ENCODE measurements around the gene PACS1. TPM values are rescaled to one million over a fixed set of nuclear protein-coding genes. Genes with fewer than 3 reads are reported as not detected.

Gene PACS1
- polyA plus RNA-seq, 1 donor (not counting 4 experiments of a cell fraction or from before 2014, with no cell fraction given): 14.9 TPM

DNA sequence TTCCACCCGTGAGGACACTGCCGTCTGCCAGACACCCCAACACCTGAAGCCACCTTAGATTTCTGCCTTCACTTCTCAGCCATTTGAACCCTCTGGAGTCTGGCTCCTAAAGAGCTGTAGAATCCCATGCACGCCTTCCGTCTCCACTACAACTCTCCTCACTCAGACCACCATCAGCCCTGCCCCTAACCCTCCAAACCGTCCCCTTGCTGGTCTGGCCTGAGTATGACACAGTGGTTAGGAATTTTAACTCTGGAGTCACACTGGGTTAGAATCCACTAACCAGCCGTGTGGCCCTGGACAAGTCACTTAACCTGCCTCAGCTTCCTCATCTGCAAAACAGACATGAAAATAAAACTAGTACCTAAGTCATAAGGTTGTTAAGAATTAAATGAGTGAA lies 210.9 kb downstream of the PACS1 start:
- FAIRE-seq (no peak), DNase-seq (ENCODE audit: low read depth, low spot score) (no peak)
- Histone ChIP-seq H3K9ac (ENCODE audit: control insufficient read depth, extremely low read depth, insufficient read depth, low read length) (no peak overlapping the region), H4K20me1 (ENCODE audit: control insufficient read depth, extremely low read depth, insufficient read depth, low read length) (peaks cover 10% of the 10 kb centered on the region), H3K27ac (ENCODE audit: control insufficient read depth, insufficient read depth, low read length) (no peak overlapping the region), H3K4me3 (ENCODE audit: control insufficient read depth in 2 of 3, extremely low read depth in 1 of 3, insufficient read depth in 2 of 3, low read depth in 1 of 3, low read length in 3 of 3) (no peak overlapping the region), H3K4me2 (ENCODE audit: control insufficient read depth, extremely low read depth, insufficient read depth, low read depth, low read length) (no peak overlapping the region), H3K9me1 (ENCODE audit: control insufficient read depth, extremely low read depth, insufficient read depth, low read length) (no peaks in the 10 kb centered on the region), H3K36me3 (ENCODE audit: control insufficient read depth in 2 of 2, extremely low read depth in 1 of 2, insufficient read depth in 2 of 2, low read length in 2 of 2) (peaks cover 4 to 14% of the 10 kb centered on the region in 2 experiments), H3K4me1 (ENCODE audit: control insufficient read depth, extremely low read depth, insufficient read depth, low read length) (no peaks in the 10 kb centered on the region), H3K79me2 (ENCODE audit: control insufficient read depth, insufficient read depth, low read length) (peaks cover 6% of the 10 kb centered on the region), H3K27me3 (ENCODE audit: control insufficient read depth, extremely low read depth, insufficient read depth, low read length) (no peaks in the 10 kb centered on the region), H2AFZ (ENCODE audit: control insufficient read depth, low read length) (no peak overlapping the region), H3K9me3 (ENCODE audit: control insufficient read depth, low read depth, low read length) (no peaks in the 10 kb centered on the region)
- dilution Hi-C loops (cut with MboI; ENCODE audit: extremely low pct_ligation_motif_present, low sequenced_read_pairs): no loop called here
- TF ChIP-seq, protein P1, sequence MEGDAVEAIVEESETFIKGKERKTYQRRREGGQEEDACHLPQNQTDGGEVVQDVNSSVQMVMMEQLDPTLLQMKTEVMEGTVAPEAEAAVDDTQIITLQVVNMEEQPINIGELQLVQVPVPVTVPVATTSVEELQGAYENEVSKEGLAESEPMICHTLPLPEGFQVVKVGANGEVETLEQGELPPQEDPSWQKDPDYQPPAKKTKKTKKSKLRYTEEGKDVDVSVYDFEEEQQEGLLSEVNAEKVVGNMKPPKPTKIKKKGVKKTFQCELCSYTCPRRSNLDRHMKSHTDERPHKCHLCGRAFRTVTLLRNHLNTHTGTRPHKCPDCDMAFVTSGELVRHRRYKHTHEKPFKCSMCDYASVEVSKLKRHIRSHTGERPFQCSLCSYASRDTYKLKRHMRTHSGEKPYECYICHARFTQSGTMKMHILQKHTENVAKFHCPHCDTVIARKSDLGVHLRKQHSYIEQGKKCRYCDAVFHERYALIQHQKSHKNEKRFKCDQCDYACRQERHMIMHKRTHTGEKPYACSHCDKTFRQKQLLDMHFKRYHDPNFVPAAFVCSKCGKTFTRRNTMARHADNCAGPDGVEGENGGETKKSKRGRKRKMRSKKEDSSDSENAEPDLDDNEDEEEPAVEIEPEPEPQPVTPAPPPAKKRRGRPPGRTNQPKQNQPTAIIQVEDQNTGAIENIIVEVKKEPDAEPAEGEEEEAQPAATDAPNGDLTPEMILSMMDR (optimal IDR thresholded peaks at IDR 0.05 in 1 of 3, IDR thresholded peaks at IDR 0.05 in 1 of 3, conservative IDR thresholded peaks at IDR 0.05 in 1 of 3; ENCODE audit: extremely low read depth in 1 of 3, insufficient read depth in 2 of 3, low read length in 3 of 3): no peak

DNA sequence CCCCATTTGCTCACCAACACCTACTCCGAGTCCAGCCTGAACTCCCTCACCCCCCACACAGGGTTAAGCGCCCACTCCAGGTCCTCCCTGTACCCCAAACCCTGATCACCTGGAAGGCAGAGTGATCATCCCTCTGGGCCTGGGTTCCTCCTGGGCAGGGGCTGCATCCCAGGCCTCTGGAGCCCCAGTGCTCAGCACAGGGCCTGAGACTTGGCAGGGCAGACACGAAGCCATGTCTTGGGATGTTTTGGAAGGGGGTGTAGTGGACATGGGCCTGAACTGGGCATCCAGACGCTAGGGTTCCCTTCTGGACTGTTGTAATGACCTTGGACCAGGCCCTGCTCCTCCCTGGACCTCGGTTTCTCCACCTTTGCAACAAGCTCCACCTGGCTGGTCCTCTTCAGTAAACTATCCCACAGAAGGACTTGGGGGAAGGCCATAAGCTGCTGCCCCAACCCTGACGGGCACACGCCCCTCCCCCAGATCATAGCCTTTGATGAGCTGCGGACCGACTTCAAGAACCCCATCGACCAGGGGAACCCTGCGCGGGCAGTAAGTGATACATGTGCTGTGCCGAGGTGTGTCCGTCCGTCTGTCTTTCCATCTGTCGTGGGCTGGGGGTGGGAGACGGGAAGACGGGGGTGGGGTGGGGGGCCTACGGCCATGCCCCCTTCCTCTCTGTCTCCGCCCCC lies 211.8 kb downstream of the PACS1 start:
- FAIRE-seq: no peak
- Histone ChIP-seq H3K9me3 (ENCODE audit: control insufficient read depth, low read depth, low read length) (no peaks in the 10 kb centered on the region), H3K4me3 (ENCODE audit: control insufficient read depth in 2 of 3, extremely low read depth in 1 of 3, insufficient read depth in 2 of 3, low read depth in 1 of 3, low read length in 3 of 3) (no peak overlapping the region), H3K4me2 (ENCODE audit: control insufficient read depth, extremely low read depth, insufficient read depth, low read depth, low read length) (no peak overlapping the region), H3K9me1 (ENCODE audit: control insufficient read depth, extremely low read depth, insufficient read depth, low read length) (no peaks in the 10 kb centered on the region), H4K20me1 (ENCODE audit: control insufficient read depth, extremely low read depth, insufficient read depth, low read length) (peaks cover 10% of the 10 kb centered on the region), H3K36me3 (ENCODE audit: control insufficient read depth in 2 of 2, extremely low read depth in 1 of 2, insufficient read depth in 2 of 2, low read length in 2 of 2) (peaks cover 4 to 13% of the 10 kb centered on the region in 2 experiments), H3K27me3 (ENCODE audit: control insufficient read depth, extremely low read depth, insufficient read depth, low read length) (no peaks in the 10 kb centered on the region), H3K9ac (ENCODE audit: control insufficient read depth, extremely low read depth, insufficient read depth, low read length) (no peak overlapping the region), H3K79me2 (ENCODE audit: control insufficient read depth, insufficient read depth, low read length) (peaks cover 10% of the 10 kb centered on the region), H2AFZ (ENCODE audit: control insufficient read depth, low read length) (no peak overlapping the region), H3K4me1 (ENCODE audit: control insufficient read depth, extremely low read depth, insufficient read depth, low read length) (no peaks in the 10 kb centered on the region), H3K27ac (ENCODE audit: control insufficient read depth, insufficient read depth, low read length) (no peak overlapping the region)
- DNase-seq (ENCODE audit: low read depth, low spot score): no peak
- TF ChIP-seq EZH2 (IDR thresholded peaks at IDR 0.05; ENCODE audit: low read length): no peak
- TF ChIP-seq, protein P1 (optimal IDR thresholded peaks at IDR 0.05 in 1 of 3, IDR thresholded peaks at IDR 0.05 in 1 of 3, conservative IDR thresholded peaks at IDR 0.05 in 1 of 3; ENCODE audit: extremely low read depth in 1 of 3, insufficient read depth in 2 of 3, low read length in 3 of 3): no peak
- dilution Hi-C loops (cut with MboI; ENCODE audit: extremely low pct_ligation_motif_present, low sequenced_read_pairs): no loop called here
